ENCODE results near the gene CBFA2T3.

Gene CBFA2T3

GRCh38 chr16:88995746-88996535, 18.9 kb upstream of the CBFA2T3 start:
- no peak for DNase-seq

- DNase-seq, result no peak
These were observed 18.2 kb upstream of the CBFA2T3 start for GRCh38 chr16:88995194-88995593.

DNA sequence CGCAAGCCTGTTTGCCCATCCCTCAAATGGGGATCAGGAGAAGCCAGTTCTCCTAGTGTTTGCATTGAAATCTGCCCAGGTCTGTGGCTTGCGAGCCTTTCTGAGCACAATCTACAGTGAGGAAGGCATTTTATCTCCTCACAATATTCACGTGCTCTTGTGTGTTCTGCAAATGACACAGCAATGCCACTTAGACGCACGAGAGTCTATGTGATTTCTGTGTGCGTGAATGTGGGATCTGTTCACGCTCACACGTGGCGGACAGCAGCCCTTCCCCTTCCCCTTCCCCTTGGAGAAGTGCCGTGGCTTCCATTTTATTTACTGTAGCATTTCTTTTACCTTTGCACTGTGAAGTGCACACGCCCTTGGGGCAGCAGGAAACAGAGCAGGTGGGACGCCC, 17.7 kb upstream of the CBFA2T3 start:
- no peak for DNase-seq

- DNase-seq, result no peak
These were observed 17.1 kb upstream of the CBFA2T3 start for GRCh38 chr16:88993946-88994600.

- DNase-seq, result no peak
These were observed 16.3 kb upstream of the CBFA2T3 start for GRCh38 chr16:88993166-88993761.

GRCh38 chr16:88992351-88993165, 15.6 kb upstream of the CBFA2T3 start:
- no peak for DNase-seq

DNA sequence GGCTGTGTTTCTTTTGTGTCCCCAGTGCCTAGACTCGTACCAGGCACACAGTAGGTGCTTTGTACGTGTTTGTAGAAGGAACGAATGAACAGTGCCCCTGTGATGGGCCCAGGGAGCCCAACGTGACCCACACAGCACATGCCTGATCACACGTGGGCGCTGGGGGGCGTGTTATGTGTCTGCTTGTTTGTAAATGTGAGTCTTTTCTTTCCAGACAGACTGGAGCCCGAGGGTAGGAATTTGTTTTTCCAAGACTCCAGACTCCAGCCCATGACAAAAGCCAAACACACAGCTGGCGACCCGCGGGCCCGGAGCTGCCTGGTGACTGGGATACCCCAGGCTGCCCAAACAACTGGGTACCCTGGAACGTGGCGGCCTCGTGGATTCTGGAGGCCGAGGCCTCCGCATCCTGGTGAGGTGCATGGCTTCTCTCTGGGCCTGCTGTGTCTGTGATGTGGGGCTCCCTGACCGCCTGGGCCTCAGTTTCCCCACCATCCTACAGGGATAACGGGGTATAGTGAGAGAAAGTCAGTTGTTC, 14.9 kb upstream of the CBFA2T3 start:
- no peak for DNase-seq

GRCh38 chr16:88989852-88990547, 13.0 kb upstream of the CBFA2T3 start:
- DNase-seq, result no peak

DNA sequence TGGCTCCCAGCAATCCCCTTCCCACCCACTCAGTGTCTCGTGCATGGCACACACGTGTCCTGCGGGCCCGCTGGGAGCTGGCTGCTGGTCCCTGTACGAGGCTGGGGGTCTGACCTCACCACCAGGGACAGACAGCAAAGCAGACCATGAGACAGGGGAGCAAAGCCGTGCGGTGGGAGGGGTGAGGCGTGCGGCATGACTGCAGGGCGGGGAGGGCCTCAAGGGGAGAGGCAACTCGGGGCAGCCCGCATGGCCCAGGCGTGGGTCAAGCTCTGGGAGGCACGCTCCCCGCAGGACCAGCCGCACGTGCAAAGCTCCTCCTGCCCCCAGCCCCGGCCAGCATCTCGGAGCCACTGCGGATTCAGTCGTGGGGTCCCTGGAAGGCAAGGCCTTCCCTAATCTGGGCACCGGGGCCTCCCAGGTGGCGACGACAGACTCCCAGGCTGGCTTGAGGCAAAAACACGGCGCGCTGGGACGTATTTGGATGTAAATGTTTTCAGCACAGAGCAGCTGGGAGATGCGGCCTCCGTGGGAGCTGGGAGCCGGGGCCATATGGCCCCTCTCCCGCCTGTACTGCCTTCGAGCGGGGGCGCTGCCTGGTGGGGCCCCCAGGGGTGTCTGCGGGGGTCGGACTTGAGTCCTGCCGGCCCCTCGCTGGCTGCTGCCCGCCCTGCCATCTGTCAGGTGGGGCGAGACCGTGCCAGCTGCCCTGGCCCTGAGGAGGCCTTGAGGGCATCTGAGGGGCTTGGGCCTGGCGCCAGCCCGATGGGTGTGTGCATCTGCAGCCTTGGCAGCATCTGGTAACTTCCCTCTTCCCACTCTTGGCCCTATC, 12.2 kb upstream of the CBFA2T3 start:
- DNase-seq, result no peak

- DNase-seq, result no peak
These were observed 8.5 kb upstream of the CBFA2T3 start for GRCh38 chr16:88985521-88985920.

DNA sequence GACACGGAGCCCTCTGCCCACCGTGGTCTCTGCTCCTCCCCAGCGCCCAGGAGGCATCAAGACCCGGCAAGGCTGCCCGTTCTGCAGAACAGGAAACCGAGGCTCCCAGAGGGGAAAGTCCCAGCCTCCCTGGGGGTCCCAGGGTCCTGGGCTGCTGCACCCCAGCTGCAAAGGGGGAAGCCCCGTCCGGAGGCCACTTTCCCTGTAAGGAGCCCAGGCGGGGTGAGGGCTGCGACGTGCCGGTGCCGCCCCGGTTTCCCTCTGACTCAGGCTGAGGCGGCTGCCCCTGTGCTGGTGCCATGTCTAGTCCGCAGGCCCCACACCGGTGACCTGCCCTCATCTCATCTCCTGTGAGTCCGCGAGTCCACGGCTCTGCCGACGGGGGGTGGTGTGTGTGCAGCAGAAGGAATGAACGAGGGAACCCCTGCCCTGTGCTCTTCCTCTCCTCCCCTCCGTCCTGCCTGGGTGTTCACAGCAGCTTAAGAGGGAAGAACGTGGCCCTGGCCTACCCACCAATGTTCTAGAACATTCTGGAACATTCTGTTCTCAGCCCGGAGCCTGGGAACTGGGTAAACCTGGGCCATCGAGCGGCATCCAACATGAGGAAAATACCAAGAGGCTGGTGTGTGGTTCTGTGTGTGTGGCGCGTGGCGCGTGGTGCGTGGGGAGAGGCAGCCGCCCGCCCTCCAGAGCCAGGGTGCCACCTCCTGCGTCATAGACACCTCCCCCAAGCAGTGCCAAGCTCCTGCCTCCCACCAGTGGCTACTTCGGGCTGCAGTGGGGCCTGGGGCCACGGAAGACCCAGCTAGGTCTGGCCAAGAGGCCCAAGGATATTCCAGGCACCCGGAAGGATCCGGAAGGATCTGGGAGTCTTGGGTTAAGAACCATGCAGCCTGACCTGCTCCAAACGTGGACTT, 7.0 kb upstream of the CBFA2T3 start:
- DNase-seq, result no peak

DNA sequence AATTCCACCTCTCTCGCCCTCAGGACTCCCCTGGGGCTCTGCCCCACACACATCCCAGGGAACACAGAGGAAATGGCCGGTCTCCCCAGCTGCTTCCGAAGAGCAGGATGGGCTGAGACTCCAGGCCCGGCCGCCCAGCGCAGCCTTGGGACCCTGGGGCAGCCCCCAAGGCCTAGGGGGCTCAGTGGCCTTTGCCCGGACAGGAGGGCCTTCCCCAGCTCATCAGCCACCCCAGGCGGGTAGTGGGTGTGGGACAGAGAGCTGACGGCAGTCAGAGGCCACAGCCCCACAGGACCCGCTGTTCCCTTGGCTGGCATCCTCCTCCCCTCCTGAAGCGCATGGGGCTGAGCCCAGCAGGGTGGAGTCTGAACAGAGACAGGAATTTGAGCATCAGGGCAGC, 6.2 kb upstream of the CBFA2T3 start:
- no peak for DNase-seq

GRCh38 chr16:88982286-88983084, 5.5 kb upstream of the CBFA2T3 start:
- no peak for DNase-seq

DNA sequence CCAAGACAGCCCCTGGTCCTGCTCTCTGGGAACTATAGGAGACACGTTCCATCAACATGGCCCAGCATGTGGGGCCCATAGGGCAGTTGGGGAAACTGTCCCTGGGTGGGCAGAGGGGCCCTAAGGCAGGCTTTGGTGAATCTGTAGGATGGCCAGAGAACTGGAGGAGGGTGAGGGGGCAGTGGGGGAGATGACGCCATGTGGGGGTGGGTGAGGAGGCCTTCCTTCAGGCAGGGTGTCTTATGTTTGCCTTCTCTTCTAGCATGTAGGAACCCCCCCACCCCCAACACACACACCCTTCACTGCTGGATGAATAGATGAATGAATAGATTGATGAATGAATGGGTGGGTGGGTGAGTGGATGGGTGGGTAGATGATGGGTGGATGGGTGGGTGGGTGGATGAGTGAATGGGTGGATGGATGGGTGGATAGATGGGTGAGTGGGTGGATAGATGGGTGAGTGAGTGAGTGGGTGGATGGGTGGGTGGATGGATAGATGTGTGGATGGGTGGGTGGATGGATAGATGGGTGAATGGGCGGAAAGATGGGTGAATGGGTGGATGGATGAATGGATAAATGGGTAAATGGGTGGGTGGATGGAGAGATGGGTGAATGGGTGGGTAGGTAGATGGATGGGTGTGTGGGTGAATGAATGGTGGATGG, 2.5 kb upstream of the CBFA2T3 start:
- no peak for DNase-seq

DNA sequence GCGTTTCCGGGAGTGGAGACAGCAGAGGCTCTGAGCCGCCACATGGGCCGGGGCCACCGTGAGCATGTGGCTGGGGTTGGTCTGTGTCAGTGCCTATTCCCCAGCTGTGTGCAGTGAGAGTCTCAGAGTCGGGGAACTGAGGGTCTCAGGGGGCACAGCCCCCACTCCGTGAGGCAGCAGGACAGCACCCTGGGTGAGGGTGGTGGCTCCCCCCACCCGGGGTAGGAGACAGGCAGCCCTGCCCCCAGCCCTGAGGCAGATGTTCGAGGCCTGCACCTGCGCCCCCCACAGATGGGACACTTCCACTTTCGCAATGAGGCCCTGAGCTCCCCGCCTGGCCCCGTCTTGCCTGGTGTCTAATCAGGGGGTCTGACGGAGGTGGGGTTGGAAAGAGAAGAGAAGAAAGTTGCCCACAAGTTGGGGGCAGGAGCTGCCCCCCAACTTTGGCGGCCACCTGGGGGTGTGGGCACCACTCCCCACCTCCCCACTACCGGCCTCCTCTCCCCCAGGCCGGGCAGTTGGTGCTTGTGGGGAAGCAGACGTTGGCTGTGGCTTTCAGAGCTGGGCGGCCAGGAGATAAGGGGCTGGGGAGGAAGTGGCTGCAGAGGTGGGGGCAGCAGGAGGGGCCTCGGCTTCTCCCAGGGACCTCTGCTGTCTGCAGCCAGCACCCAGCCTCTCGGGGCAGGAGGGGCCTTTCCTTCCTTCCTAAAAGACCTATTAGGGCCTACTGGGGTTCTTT, 1.8 kb upstream of the CBFA2T3 start:
- DNase-seq, result peak in 1 of 5 experiments; percentile 24

- DNase-seq, result no peak
These were observed 1.0 kb upstream of the CBFA2T3 start for GRCh38 chr16:88977812-88978607.

Measured in T-helper 2 cell (primary cell).